Fibroblast of the aortic adventitia (primary cell): ENCODE data around the gene CXXC5. TPM values are rescaled to one million over a fixed set of nuclear protein-coding genes. Genes with fewer than 3 reads are reported as not detected.

Experiments used
- DNase-seq: peaks from one replicate; pipeline ENCODE4 v3.0.0-alpha.2; 2010; ENCODE audit warnings: low read depth
- H3K4me3 ChIP-seq: 2 replicates; pipeline ENCODE4 v1.5.1; 2011; ENCODE audit warnings: low read depth, mild to moderate bottlenecking, control low read depth, low read length, moderate library complexity
- CTCF ChIP-seq: IDR thresholded peaks from 2 replicates; pipeline ENCODE4 v1.5.1; 2011; ENCODE audit warnings: mild to moderate bottlenecking, low read length, control low read depth, inconsistent platforms; ENCODE audit not compliant: insufficient read depth
- total RNA-seq: library from RNA; depleted of rRNA; stranded (reverse); fragments of >200 nt; gene quantifications from 2 replicates; pipeline ENCODE4 v1.2.3, GENCODE V29; 2012; ENCODE audit warnings: low replicate concordance

Gene CXXC5
- total RNA-seq, 1 donor, result 75.9 TPM

DNA sequence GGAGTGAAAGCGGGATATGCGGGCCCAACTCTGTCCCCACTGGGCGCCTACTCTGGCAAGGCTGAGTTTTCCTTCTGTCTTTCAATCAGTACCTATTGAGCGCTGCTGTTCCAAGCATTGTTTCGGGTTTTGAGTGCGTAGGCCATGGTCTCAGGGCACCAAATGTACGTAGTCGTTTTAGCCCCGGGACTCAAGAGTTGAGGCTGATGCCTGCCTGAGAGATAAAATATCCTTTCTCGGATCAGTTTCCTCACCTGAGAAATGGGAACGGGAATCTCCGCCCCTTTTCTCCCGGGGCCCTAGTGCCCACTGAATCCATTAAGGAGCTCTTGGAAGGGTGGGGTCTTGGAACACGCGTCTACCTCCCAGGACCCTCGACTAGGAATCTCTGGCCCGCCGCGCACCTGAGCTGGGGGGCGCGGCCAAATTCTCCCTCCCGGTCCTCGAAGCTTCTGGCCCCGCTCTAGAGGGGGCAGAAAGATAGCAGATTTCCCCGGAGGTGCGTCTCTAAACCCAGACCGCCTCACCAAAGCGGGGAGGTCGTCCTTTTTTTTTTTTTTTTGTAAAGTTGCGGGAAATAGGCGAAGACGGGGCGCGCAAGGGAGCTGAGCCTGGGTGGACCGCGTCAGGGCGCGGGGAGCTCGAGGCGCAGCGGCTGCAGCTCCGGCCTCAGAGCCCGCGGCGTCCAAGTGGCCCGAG, 494 bp upstream of the CXXC5 start:
- TF ChIP-seq CTCF, result no peak
- DNase-seq, result no peak

GRCh38 chr5:139649082-139649991, 1.2 kb downstream of the CXXC5 start:
- peak; percentile 0 for TF ChIP-seq CTCF
- peak overlapping the region; percentile 84 for H3K4me3 ChIP-seq
- DNase-seq, result no peak

More for the DNA sequence above, 494 bp upstream of the CXXC5 start:
- peak overlapping the region; percentile 53 for H3K4me3 ChIP-seq

GRCh38 chr5:139650031-139650688, 2.0 kb downstream of the CXXC5 start:
- peak overlapping the region; percentile 84 for H3K4me3 ChIP-seq
- peak; percentile 54 for TF ChIP-seq CTCF
- no peak for DNase-seq

- DNase-seq, result no peak
- peak overlapping the region; percentile 84 for H3K4me3 ChIP-seq
- TF ChIP-seq CTCF, result no peak
Observed at GRCh38 chr5:139650689-139651042, 2.5 kb downstream of the CXXC5 start.

GRCh38 chr5:139651043-139651834, 3.1 kb downstream of the CXXC5 start:
- no peak for DNase-seq
- no peak for TF ChIP-seq CTCF
- peak overlapping the region; percentile 84 for H3K4me3 ChIP-seq
